K562 (cell line): ENCODE results near the gene NDRG3. TPM values are rescaled to one million over a fixed set of nuclear protein-coding genes. Genes with fewer than 3 reads are reported as not detected.
A peak's percentile ranks its signal among the peaks of the same experiment; 100 is the strongest.

ENCODE experiments used
- ATAC-seq: fragments of 200-7000 bp; cut with Tn5 transposase; 3 replicates; pipeline ENCODE4 v1.9.1; 2020; ENCODE audit warnings: moderate library complexity
- BruUV-seq: library from RNA; stranded (reverse); fragments of 400-500 nt; replicated peaks from 2 replicates; lab custom pipeline; 2021; lab: Mats Ljungman, UMichigan
- CTCF ChIA-PET: fragments of 300-600 bp; formaldehyde crosslinking; extraction: SDS; loops from one replicate; lab custom pipeline; 2021; ENCODE audit warnings: low intra/inter-chr PET ratio; lab: Yijun Ruan, JAX
- POLR2A ChIA-PET: fragments of 300-600, 350-650 bp; sonication (Branson Sonifier 250); formaldehyde crosslinking; extraction: SDS; loops from one replicate; lab custom pipeline; 2021; ENCODE audit warnings: antibody characterized with exemption, inconsistent platforms; lab: Yijun Ruan, JAX
- DNase-seq, 4 experiments: peaks; one replicate each; pipeline versions ENCODE4 v3.0.0 to v3.0.0-alpha.2; 2011 to 2018; ENCODE audit warnings: low spot score in 3 of 4, mixed read lengths in 3 of 4; ENCODE audit errors: extremely low read depth in 1 of 4
- FAIRE-seq: peaks from 2 replicates; lab custom pipeline; 2011; peaks lifted over from hg19 to GRCh38; lab: Jason Lieb, UNC
- H2AFZ ChIP-seq: 2 replicates; pipeline ENCODE4 v1.6.0; 2011; ENCODE audit warnings: low read depth, low read length, control low read depth, inconsistent platforms
- H3K27ac ChIP-seq: fragments of 200-600 bp; 3 replicates; pipeline ENCODE4 v1.8.0; 2011; ENCODE audit warnings: low read depth, mild to moderate bottlenecking, control low read depth, inconsistent platforms, low read length, moderate library complexity, mixed read lengths; ENCODE audit errors: extremely low read depth
- H3K27me3 ChIP-seq, 2 experiments: fragments of 300-600 bp in 1 of 2; 2 replicates in 1 of 2; 3 replicates in 1 of 2; pipeline versions ENCODE4 v1.6.0 to v1.8.0; 2011; ENCODE audit warnings: inconsistent platforms in 2 of 2, low read length in 2 of 2, mild to moderate bottlenecking in 1 of 2, mixed read lengths in 1 of 2, moderate library complexity in 1 of 2; ENCODE audit not compliant: control insufficient read depth in 2 of 2, insufficient read depth in 2 of 2
- H3K36me3 ChIP-seq: fragments of 300-600 bp; 3 replicates; pipeline ENCODE4 v1.8.0; 2011; ENCODE audit warnings: mild to moderate bottlenecking, low read length, inconsistent platforms; ENCODE audit not compliant: control insufficient read depth, insufficient read depth
- H3K4me1 ChIP-seq, 2 experiments: fragments of 200-600 bp in 1 of 2; replicated peaks in 1 of 2; 2 replicates in 1 of 2; 3 replicates in 1 of 2; pipeline versions ENCODE4 v1.5.1 to v1.8.0; 2011; ENCODE audit warnings: inconsistent platforms in 2 of 2, low read length in 2 of 2, mild to moderate bottlenecking in 1 of 2, mixed read lengths in 1 of 2, moderate library complexity in 1 of 2; ENCODE audit not compliant: control insufficient read depth in 2 of 2, insufficient read depth in 2 of 2
- H3K4me2 ChIP-seq: 2 replicates; pipeline ENCODE4 v1.6.1; 2011; ENCODE audit warnings: low read length, control low read depth, inconsistent platforms, mixed read lengths; ENCODE audit not compliant: insufficient read depth
- H3K4me3 ChIP-seq: fragments of 200-600 bp; sonication (generic), shearing (Covaris generic); 2 replicates; pipeline ENCODE4 v1.5.1; 2016; ENCODE audit warnings: control low read depth, inconsistent platforms
- H3K79me2 ChIP-seq: fragments of 200-600 bp; 3 replicates; pipeline ENCODE4 v1.8.0; 2011; ENCODE audit warnings: low read length, inconsistent platforms; ENCODE audit not compliant: control insufficient read depth, insufficient read depth
- H3K9ac ChIP-seq, 2 experiments: 2 replicates each; pipeline versions ENCODE4 v1.6.0 to v1.6.1; 2011; ENCODE audit warnings: low read depth in 2 of 2, low read length in 2 of 2, control low read depth in 1 of 2, inconsistent platforms in 1 of 2, mild to moderate bottlenecking in 1 of 2, mixed read lengths in 1 of 2; ENCODE audit not compliant: insufficient read depth in 1 of 2
- H3K9me1 ChIP-seq: one replicate; pipeline ENCODE4 v1.6.0; 2011; ENCODE audit warnings: inconsistent platforms, mild to moderate bottlenecking, low read length, moderate library complexity; ENCODE audit not compliant: control insufficient read depth, insufficient read depth
- H3K9me3 ChIP-seq: replicated peaks from 2 replicates; pipeline ENCODE4 v1.5.1; 2011; ENCODE audit warnings: low read depth, low read length, inconsistent platforms; ENCODE audit not compliant: control insufficient read depth, insufficient read depth
- H4K20me1 ChIP-seq: replicated peaks from 2 replicates; pipeline ENCODE4 v1.6.1; 2011; ENCODE audit warnings: low read length, inconsistent platforms, mixed read lengths; ENCODE audit not compliant: control insufficient read depth, insufficient read depth
- ETS2 ChIP-seq: IDR thresholded peaks from 2 replicates; pipeline ENCODE4 v1.6.1; 2016; ENCODE audit warnings: borderline replicate concordance, missing genetic modification characterization, mild to moderate bottlenecking, moderate library complexity, missing compliant biosample characterization; ENCODE audit not compliant: poor library complexity, severe bottlenecking
- IRF1 ChIP-seq: sonication (generic); formaldehyde crosslinking; IDR thresholded peaks from 2 replicates; pipeline ENCODE4 v1.8.0; 2022; ENCODE audit warnings: missing genetic modification reagents, mild to moderate bottlenecking, borderline replicate concordance
- MYNN ChIP-seq, 2 experiments: sonication (generic); formaldehyde crosslinking in 1 of 2; IDR thresholded peaks; 2 replicates each; pipeline versions ENCODE4 v1.5.0 to v1.6.1; 2016 to 2020; ENCODE audit warnings: antibody characterized with exemption in 1 of 2, missing genetic modification reagents in 1 of 2
- NR4A1 ChIP-seq, 2 experiments: fragments of 250-450 bp in 1 of 2; fragments of 450-650 bp in 1 of 2; sonication (Bioruptor Pico) in 1 of 2; IDR thresholded peaks; 2 replicates each; pipeline versions ENCODE4 v1.4.0 to v1.6.1; 2016 to 2020; ENCODE audit warnings: mild to moderate bottlenecking in 2 of 2, missing compliant biosample characterization in 1 of 2, missing genetic modification characterization in 1 of 2, moderate library complexity in 1 of 2
- PHF21A ChIP-seq: fragments of 450-650 bp; IDR thresholded peaks from 2 replicates; pipeline ENCODE4 v1.6.1; 2017; ENCODE audit warnings: low read depth, borderline replicate concordance
- RBM34 ChIP-seq: fragments of 200-400 bp; formaldehyde crosslinking; IDR thresholded peaks from 2 replicates; pipeline ENCODE4 v1.6.1; 2018; ENCODE audit warnings: low read length, borderline replicate concordance; ENCODE audit not compliant: insufficient read depth
- SMARCA4 ChIP-seq: fragments of 450-650 bp; IDR thresholded peaks from 2 replicates; pipeline ENCODE4 v1.6.1; 2016
- ZFP1 ChIP-seq: fragments of 450-650 bp; formaldehyde crosslinking; IDR thresholded peaks from 2 replicates; pipeline ENCODE4 v1.4.0; 2020; ENCODE audit warnings: mild to moderate bottlenecking, mixed read lengths
- ZNF277 ChIP-seq: fragments of 250-450 bp; sonication (Bioruptor Pico); IDR thresholded peaks from 2 replicates; pipeline ENCODE4 v1.8.0; 2022; ENCODE audit warnings: inconsistent platforms, mild to moderate bottlenecking, moderate library complexity, borderline replicate concordance
- ZNF584 ChIP-seq: fragments of 200-800 bp; sonication (Bioruptor generic); IDR thresholded peaks from 2 replicates; pipeline ENCODE4 v1.6.1; 2016; ENCODE audit warnings: low read depth, mild to moderate bottlenecking, missing genetic modification characterization, missing compliant biosample characterization
- WGBS: fragments of 100-300 bp; shearing (Covaris generic); methylation state at CpG from one replicate; pipeline ENCODE4 v1.1.6; 2016; ENCODE audit warnings: low coverage, mixed read lengths; ENCODE audit not compliant: insufficient coverage; ENCODE audit errors: missing lambda C conversion rate; 5-methylcytosine and 5-hydroxymethylcytosine counted together
- in situ Hi-C: fragments of 300-500 bp; cut with MboI; formaldehyde crosslinking; loops from 4 replicates; pipeline ENCODE4 v1.15.0; 2018; ENCODE audit warnings: inconsistent platforms, mixed read lengths
- intact Hi-C: fragments of 100-400 bp; cut with micrococcal nuclease; formaldehyde crosslinking; loops from 2 replicates; pipeline ENCODE4 v1.14.2; 2022
- polyA plus RNA-seq, 8 experiments: library from polyadenylated mRNA; depleted of rRNA in 4 of 8; stranded (reverse) in 5 of 8; unstranded in 3 of 8; fragments of >200 nt; fragmentation: Nextera tagmentation in 2 of 8; fragmentation: Illumina TruSeq in 1 of 8; extraction: Ambion mirVana in 2 of 8; extraction: Trizol in 1 of 8; gene quantifications; 2 replicates each; pipeline versions ENCODE4 v1.2.1 to v1.2.3, GENCODE V29; 2011 to 2014; ENCODE audit warnings: inconsistent platforms in 1 of 8, missing spikeins in 1 of 8
- total RNA-seq, 7 experiments: library from RNA; depleted of rRNA in 6 of 7; stranded (reverse); fragments of >200 nt in 6 of 7; fragmentation: Illumina TruSeq in 2 of 7; extraction: Trizol in 2 of 7; gene quantifications; 2 replicates each; pipeline versions ENCODE4 v1.2.1 to v1.2.3, GENCODE V29; 2011 to 2021; ENCODE audit warnings: low replicate concordance in 1 of 7
- TF ChIP-seq, protein P1 (sequence below): fragments of 250-450 bp; sonication (Bioruptor Pico); IDR thresholded peaks from 2 replicates; pipeline ENCODE4 v1.8.0; 2021; ENCODE audit warnings: mild to moderate bottlenecking, moderate library complexity
- TF ChIP-seq, protein P2 (sequence below): sonication (generic); formaldehyde crosslinking; IDR thresholded peaks from 2 replicates; pipeline ENCODE4 v1.9.0; 2022; ENCODE audit warnings: mild to moderate bottlenecking, missing genetic modification reagents
- TF ChIP-seq, protein P3 (sequence below), 3 experiments: IDR thresholded peaks in 2 of 3; conservative IDR thresholded peaks in 1 of 3; 2 replicates each; pipeline ENCODE4 v1.5.1; 2011 to 2012; ENCODE audit warnings: low read length in 3 of 3, mild to moderate bottlenecking in 3 of 3, control low read depth in 2 of 3, improper control_type of control experiment in 1 of 3, inconsistent platforms in 1 of 3, low read depth in 1 of 3, mixed read lengths in 1 of 3, moderate library complexity in 1 of 3; ENCODE audit not compliant: insufficient read depth in 2 of 3

NDRG3 gene
- total and polyA plus RNA-seq, 9 of the 15 experiments (the other 6 are each of a cell fraction or from before 2014, with no cell fraction given) = 14.6 to 39.4 (median 24.4) TPM

DNA sequence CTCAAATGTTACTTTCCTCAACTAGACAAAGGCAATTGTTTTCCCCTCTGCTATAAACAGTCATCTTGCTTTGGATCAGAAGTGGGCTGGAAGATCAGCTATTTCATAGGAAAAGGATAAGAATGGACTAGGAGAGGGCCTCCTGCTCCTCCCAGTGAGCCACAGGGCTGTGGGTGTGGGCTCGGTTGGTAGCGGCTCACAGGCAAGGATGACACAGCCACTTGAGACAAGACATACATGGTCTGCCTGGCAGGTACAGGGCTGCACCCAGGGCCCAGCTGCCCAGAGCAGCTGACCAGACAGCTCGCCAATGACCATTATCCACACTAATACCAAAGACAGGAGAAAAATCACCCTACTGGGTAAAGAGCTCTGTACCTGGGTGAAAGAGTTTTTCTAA lies 90.9 kb downstream of the NDRG3 start (continued):
- TF ChIP-seq, protein P1, sequence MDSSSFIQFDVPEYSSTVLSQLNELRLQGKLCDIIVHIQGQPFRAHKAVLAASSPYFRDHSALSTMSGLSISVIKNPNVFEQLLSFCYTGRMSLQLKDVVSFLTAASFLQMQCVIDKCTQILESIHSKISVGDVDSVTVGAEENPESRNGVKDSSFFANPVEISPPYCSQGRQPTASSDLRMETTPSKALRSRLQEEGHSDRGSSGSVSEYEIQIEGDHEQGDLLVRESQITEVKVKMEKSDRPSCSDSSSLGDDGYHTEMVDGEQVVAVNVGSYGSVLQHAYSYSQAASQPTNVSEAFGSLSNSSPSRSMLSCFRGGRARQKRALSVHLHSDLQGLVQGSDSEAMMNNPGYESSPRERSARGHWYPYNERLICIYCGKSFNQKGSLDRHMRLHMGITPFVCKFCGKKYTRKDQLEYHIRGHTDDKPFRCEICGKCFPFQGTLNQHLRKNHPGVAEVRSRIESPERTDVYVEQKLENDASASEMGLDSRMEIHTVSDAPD (CRISPR knock-in tag) = no peak

DNA sequence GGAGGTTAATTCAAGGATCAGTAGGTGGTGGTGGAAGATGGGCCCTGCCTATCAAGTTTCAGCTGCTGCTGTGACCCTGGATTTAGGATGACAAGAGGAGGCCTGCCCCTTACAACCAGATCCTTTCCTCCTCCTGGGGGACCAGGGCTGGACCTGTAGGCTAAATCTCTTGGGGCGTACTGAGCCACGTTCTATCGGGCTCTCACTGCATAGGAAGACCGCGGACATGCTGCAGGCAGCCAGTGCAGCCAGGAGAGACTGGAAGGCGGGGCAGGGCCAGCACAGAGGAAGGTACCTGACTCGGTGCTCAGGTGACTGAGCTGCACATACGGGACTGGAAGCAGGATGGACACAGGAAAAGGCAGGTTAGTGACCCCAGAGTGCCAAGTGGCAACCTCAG lies 91.4 kb downstream of the NDRG3 start:
- 72% methylated on average over 8 of the region's 8 CpGs for whole genome bisulfite sequencing
- Histone ChIP-seq H2AFZ (no peak overlapping the region), H3K9me3 (no peaks in the 10 kb centered on the region), H3K27ac (no peak overlapping the region), H3K4me1 (no peaks in the 10 kb centered on the region), H3K36me3 (peaks cover 9% of the 10 kb centered on the region; the same call in 2 of the 3 replicates), H3K4me3 (no peak overlapping the region), H3K4me2 (no peak overlapping the region), H3K27me3 (no peaks in the 10 kb centered on the region), H3K9me1 (no peaks in the 10 kb centered on the region), H3K9ac (0 out of 4 replicates have a peak overlapping the region, but pooled peaks of 1 of the 2 experiments have one; percentile 69), H4K20me1 (no peaks in the 10 kb centered on the region), H3K79me2 (no peaks in the 10 kb centered on the region)
- FAIRE-seq (no peak), ATAC-seq (no peak), DNase-seq (no peak)
- BruUV-seq = no TSS peak
- CTCF ChIA-PET = no interaction called here
- in situ Hi-C loops (no loop called here), intact Hi-C loops (no loop called here)
- POLR2A ChIA-PET = interaction anchor here (0.9 kb wide), 2 partner anchors 9 to 10 kb away, joined by 3 to 4 read pairs; partner anchors contain the start of gene SLA2
- TF ChIP-seq ETS2 (tag) = no peak
- TF ChIP-seq ZNF277 (CRISPR knock-in tag) = no peak
- no peak for TF ChIP-seq RBM34
- TF ChIP-seq, protein P2, sequence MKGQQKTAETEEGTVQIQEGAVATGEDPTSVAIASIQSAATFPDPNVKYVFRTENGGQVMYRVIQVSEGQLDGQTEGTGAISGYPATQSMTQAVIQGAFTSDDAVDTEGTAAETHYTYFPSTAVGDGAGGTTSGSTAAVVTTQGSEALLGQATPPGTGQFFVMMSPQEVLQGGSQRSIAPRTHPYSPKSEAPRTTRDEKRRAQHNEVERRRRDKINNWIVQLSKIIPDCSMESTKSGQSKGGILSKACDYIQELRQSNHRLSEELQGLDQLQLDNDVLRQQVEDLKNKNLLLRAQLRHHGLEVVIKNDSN (CRISPR knock-in tag) = no peak
- no peak for TF ChIP-seq PHF21A
- TF ChIP-seq NR4A1 (CRISPR knock-in tag; IDR thresholded peaks at IDR 0.05) = no peak
- no peak for TF ChIP-seq NR4A1 (tag; IDR thresholded peaks at IDR 0.05)
- TF ChIP-seq MYNN (IDR thresholded peaks at IDR 0.05) = no peak
- no peak for TF ChIP-seq MYNN (CRISPR knock-in tag; IDR thresholded peaks at IDR 0.05)
- TF ChIP-seq IRF1 = no peak
- no peak for TF ChIP-seq ZFP1 (CRISPR knock-in tag)
- TF ChIP-seq SMARCA4 = no peak
- TF ChIP-seq, protein P3, sequence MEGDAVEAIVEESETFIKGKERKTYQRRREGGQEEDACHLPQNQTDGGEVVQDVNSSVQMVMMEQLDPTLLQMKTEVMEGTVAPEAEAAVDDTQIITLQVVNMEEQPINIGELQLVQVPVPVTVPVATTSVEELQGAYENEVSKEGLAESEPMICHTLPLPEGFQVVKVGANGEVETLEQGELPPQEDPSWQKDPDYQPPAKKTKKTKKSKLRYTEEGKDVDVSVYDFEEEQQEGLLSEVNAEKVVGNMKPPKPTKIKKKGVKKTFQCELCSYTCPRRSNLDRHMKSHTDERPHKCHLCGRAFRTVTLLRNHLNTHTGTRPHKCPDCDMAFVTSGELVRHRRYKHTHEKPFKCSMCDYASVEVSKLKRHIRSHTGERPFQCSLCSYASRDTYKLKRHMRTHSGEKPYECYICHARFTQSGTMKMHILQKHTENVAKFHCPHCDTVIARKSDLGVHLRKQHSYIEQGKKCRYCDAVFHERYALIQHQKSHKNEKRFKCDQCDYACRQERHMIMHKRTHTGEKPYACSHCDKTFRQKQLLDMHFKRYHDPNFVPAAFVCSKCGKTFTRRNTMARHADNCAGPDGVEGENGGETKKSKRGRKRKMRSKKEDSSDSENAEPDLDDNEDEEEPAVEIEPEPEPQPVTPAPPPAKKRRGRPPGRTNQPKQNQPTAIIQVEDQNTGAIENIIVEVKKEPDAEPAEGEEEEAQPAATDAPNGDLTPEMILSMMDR (IDR thresholded peaks at IDR 0.05 in 2 of 3, conservative IDR thresholded peaks at IDR 0.05 in 1 of 3; ENCODE audit: insufficient read depth in 2 of 3, low read depth in 1 of 3, low read length in 3 of 3) = no peak
- TF ChIP-seq ZNF584 (CRISPR knock-in tag) = no peak
